Immature natural killer cell (primary cell): Measurements from ENCODE around the gene KANSL1. TPM values are rescaled to one million over a fixed set of nuclear protein-coding genes. Genes with fewer than 3 reads are reported as not detected.
"Not testable (repeated sequence)": the region's sequence is repeated elsewhere in the genome, so short reads cannot be mapped to it uniquely, and the experiment has no call there.

Experiments
- DNase-seq, 3 donors: peaks; one replicate each; pipeline ENCODE4 v3.0.0; 2022; ENCODE audit warnings: mixed read lengths in 1 of 3
- H3K27ac Mint-ChIP-seq, 6 donors: one replicate each; pipeline ENCODE4 v1.8.0; 2020; ENCODE audit warnings: mixed read lengths in 6 of 6, mild to moderate bottlenecking in 5 of 6, inconsistent platforms in 4 of 6, moderate library complexity in 3 of 6
- H3K27me3 Mint-ChIP-seq, 3 donors: one replicate each; pipeline ENCODE4 v1.8.0; 2020 to 2021; ENCODE audit warnings: low read depth in 3 of 3, mild to moderate bottlenecking in 3 of 3, mixed read lengths in 3 of 3, moderate library complexity in 3 of 3, inconsistent platforms in 1 of 3
- H3K36me3 Mint-ChIP-seq, 3 donors: one replicate each; pipeline ENCODE4 v1.8.0; 2020; ENCODE audit warnings: mixed read lengths in 3 of 3, inconsistent platforms in 2 of 3, mild to moderate bottlenecking in 2 of 3
- H3K4me1 Mint-ChIP-seq, 2 donors: one replicate each; pipeline ENCODE4 v1.8.0; 2020; ENCODE audit warnings: inconsistent platforms in 2 of 2, mild to moderate bottlenecking in 2 of 2, mixed read lengths in 2 of 2, moderate library complexity in 1 of 2
- H3K4me3 Mint-ChIP-seq, 5 donors: one replicate each; pipeline ENCODE4 v1.8.0; 2020; ENCODE audit warnings: mild to moderate bottlenecking in 5 of 5, mixed read lengths in 5 of 5, inconsistent platforms in 3 of 5, moderate library complexity in 3 of 5
- H3K9me3 Mint-ChIP-seq, 6 donors: one replicate each; pipeline ENCODE4 v1.8.0; 2020; ENCODE audit warnings: mild to moderate bottlenecking in 6 of 6, mixed read lengths in 6 of 6, inconsistent platforms in 4 of 6, moderate library complexity in 3 of 6
- polyA plus RNA-seq, 3 donors: library from polyadenylated mRNA; unstranded; fragments of 300-500 nt; fragmentation: Illumina TruSeq; gene quantifications; one replicate each; pipeline ENCODE4 v1.2.3, GENCODE V29; 2021

KANSL1 gene
- polyA plus RNA-seq, 3 donors from 2014 or later: 3.3 to 21.9 (median 8.6) TPM

- no peaks in the 10 kb centered on the region for H3K9me3 Mint-ChIP-seq
- H3K4me3 Mint-ChIP-seq: no peak overlapping the region
- no peak for DNase-seq
- H3K27me3 Mint-ChIP-seq: peaks cover 0 to 4% (median 2%) of the 10 kb centered on the region in 3 donors
- no peak overlapping the region for H3K27ac Mint-ChIP-seq
- H3K36me3 Mint-ChIP-seq: no peaks in the 10 kb centered on the region
- peaks cover 0 to 2% of the 10 kb centered on the region in 2 donors for H3K4me1 Mint-ChIP-seq
Measured at GRCh38 chr17:46011711-46012505, 181.3 kb downstream of the KANSL1 start.

GRCh38 chr17:46010597-46011186 is 182.5 kb downstream of the KANSL1 start:
- no peak for DNase-seq
- H3K27ac Mint-ChIP-seq: no peak overlapping the region
- H3K27me3 Mint-ChIP-seq: peaks cover 1 to 4% (median 2%) of the 10 kb centered on the region in 3 donors
- no peak overlapping the region for H3K4me3 Mint-ChIP-seq
- H3K9me3 Mint-ChIP-seq: no peaks in the 10 kb centered on the region
- no peaks in the 10 kb centered on the region for H3K36me3 Mint-ChIP-seq
- peaks cover 0 to 2% of the 10 kb centered on the region in 2 donors for H3K4me1 Mint-ChIP-seq

GRCh38 chr17:46009681-46010596 is 183.3 kb downstream of the KANSL1 start:
- no peaks in the 10 kb centered on the region for H3K36me3 Mint-ChIP-seq
- peaks cover 0 to 2% of the 10 kb centered on the region in 2 donors for H3K4me1 Mint-ChIP-seq
- peaks cover 2 to 4% (median 2%) of the 10 kb centered on the region in 3 donors for H3K27me3 Mint-ChIP-seq
- H3K9me3 Mint-ChIP-seq: no peaks in the 10 kb centered on the region
- no peak for DNase-seq
- no peak overlapping the region for H3K27ac Mint-ChIP-seq
- no peak overlapping the region for H3K4me3 Mint-ChIP-seq

- H3K27me3 Mint-ChIP-seq: peaks cover 0 to 4% (median 2%) of the 10 kb centered on the region in 3 donors
- H3K4me3 Mint-ChIP-seq: no peak overlapping the region
- no peaks in the 10 kb centered on the region for H3K9me3 Mint-ChIP-seq
- H3K27ac Mint-ChIP-seq: no peak overlapping the region
- H3K4me1 Mint-ChIP-seq: peaks cover 9 to 12% of the 10 kb centered on the region in 2 donors
- H3K36me3 Mint-ChIP-seq: no peaks in the 10 kb centered on the region
- no peak for DNase-seq
Measured at GRCh38 chr17:46008591-46008990, 184.6 kb downstream of the KANSL1 start.

- peaks cover 0 to 2% (median under 1%) of the 10 kb centered on the region in 3 donors for H3K27me3 Mint-ChIP-seq
- no peaks in the 10 kb centered on the region for H3K9me3 Mint-ChIP-seq
- no peak overlapping the region for H3K4me3 Mint-ChIP-seq
- peaks cover 15 to 21% of the 10 kb centered on the region in 2 donors for H3K4me1 Mint-ChIP-seq
- H3K27ac Mint-ChIP-seq: no peak overlapping the region
- DNase-seq: no peak
- H3K36me3 Mint-ChIP-seq: no peaks in the 10 kb centered on the region
Measured at GRCh38 chr17:46007461-46007965, 185.7 kb downstream of the KANSL1 start.

GRCh38 chr17:46006082-46006481 is 187.1 kb downstream of the KANSL1 start:
- not testable (repeated sequence) for DNase-seq, H3K4me3 Mint-ChIP-seq, H3K36me3 Mint-ChIP-seq, H3K9me3 Mint-ChIP-seq, H3K27me3 Mint-ChIP-seq
- peak overlapping the region in 1 of 6 donors; percentile 71 for H3K27ac Mint-ChIP-seq
- H3K4me1 Mint-ChIP-seq: peaks cover 16 to 21% of the 10 kb centered on the region in 2 donors

GRCh38 chr17:46003907-46004748 is 189.1 kb downstream of the KANSL1 start:
- Mint-ChIP-seq H3K4me3 (no peak overlapping the region), H3K36me3 (no peaks in the 10 kb centered on the region), H3K4me1 (peaks cover 16 to 21% of the 10 kb centered on the region in 2 donors), H3K27me3 (peaks cover 0 to 2% (median 0%) of the 10 kb centered on the region in 3 donors), H3K9me3 (no peaks in the 10 kb centered on the region), H3K27ac (peak overlapping the region in 3 of 6 donors; percentile 20 to 42 (median 26))
- no peak for DNase-seq

- Mint-ChIP-seq H3K36me3 (no peaks in the 10 kb centered on the region), H3K4me3 (no peak overlapping the region), H3K9me3 (no peaks in the 10 kb centered on the region), H3K27ac (peak overlapping the region in 3 of 6 donors; percentile 30 to 42 (median 34)), H3K27me3 (peaks cover 0 to 2% (median 0%) of the 10 kb centered on the region in 3 donors), H3K4me1 (peaks cover 16 to 21% of the 10 kb centered on the region in 2 donors)
- DNase-seq: no peak
Measured at GRCh38 chr17:46002973-46003316, 190.3 kb downstream of the KANSL1 start.

- H3K36me3 Mint-ChIP-seq: no peaks in the 10 kb centered on the region
- peak overlapping the region in 2 of 6 donors; percentile 30 to 34 for H3K27ac Mint-ChIP-seq
- H3K27me3 Mint-ChIP-seq: peaks cover 0 to 2% (median 0%) of the 10 kb centered on the region in 3 donors
- peaks cover 16 to 21% of the 10 kb centered on the region in 2 donors for H3K4me1 Mint-ChIP-seq
- H3K9me3 Mint-ChIP-seq: no peaks in the 10 kb centered on the region
- DNase-seq: peak; percentile 64 to 74 (median 68)
- H3K4me3 Mint-ChIP-seq: no peak overlapping the region
Measured at GRCh38 chr17:46002311-46002972, 190.8 kb downstream of the KANSL1 start.

- H3K36me3 Mint-ChIP-seq: no peaks in the 10 kb centered on the region
- peaks cover 0 to 2% (median 0%) of the 10 kb centered on the region in 3 donors for H3K27me3 Mint-ChIP-seq
- peak overlapping the region in 1 of 6 donors; percentile 55 for H3K27ac Mint-ChIP-seq
- no peaks in the 10 kb centered on the region for H3K9me3 Mint-ChIP-seq
- H3K4me1 Mint-ChIP-seq: peaks cover 16 to 21% of the 10 kb centered on the region in 2 donors
- no peak for DNase-seq
- H3K4me3 Mint-ChIP-seq: no peak overlapping the region
Measured at GRCh38 chr17:46001390-46002310, 191.6 kb downstream of the KANSL1 start.

- Mint-ChIP-seq H3K36me3 (no peaks in the 10 kb centered on the region), H3K27me3 (peaks cover 0 to under 1% (median 0%) of the 10 kb centered on the region in 3 donors), H3K27ac (no peak overlapping the region), H3K9me3 (no peaks in the 10 kb centered on the region), H3K4me3 (no peak overlapping the region), H3K4me1 (peaks cover 14 to 21% of the 10 kb centered on the region in 2 donors)
- no peak for DNase-seq
Measured at GRCh38 chr17:46000757-46001156, 192.5 kb downstream of the KANSL1 start.

- H3K4me3 Mint-ChIP-seq: no peak overlapping the region
- no peak overlapping the region for H3K27ac Mint-ChIP-seq
- no peaks in the 10 kb centered on the region for H3K27me3 Mint-ChIP-seq
- H3K9me3 Mint-ChIP-seq: no peaks in the 10 kb centered on the region
- no peaks in the 10 kb centered on the region for H3K36me3 Mint-ChIP-seq
- peaks cover 14 to 21% of the 10 kb centered on the region in 2 donors for H3K4me1 Mint-ChIP-seq
- DNase-seq: no peak
Measured at GRCh38 chr17:46000292-46000691, 192.9 kb downstream of the KANSL1 start.
